Activated CD4-positive, CD25-positive, alpha-beta regulatory T cell treated with anti-CD3 and anti-CD28 coated beads, Interleukin-2, amount 50 U/mL, for 24 hours (primary cell): ENCODE measurements around the gene MTHFD1.
"Not testable (repeated sequence)": the region's sequence is repeated elsewhere in the genome, so short reads cannot be mapped to it uniquely, and the experiment has no call there.

ENCODE experiments used
- ATAC-seq, 2 donors: fragments of 150-1000 bp; cut with Tn5 transposase; one replicate each; pipeline ENCODE4 v1.10.0; 2021; ENCODE audit warnings: mild to moderate bottlenecking in 1 of 2, moderate library complexity in 1 of 2

The MTHFD1 gene

GRCh38 chr14:64387782-64388532, at the start of gene MTHFD1:
Gene MTHFD1, plus strand, starts transcription at chr14:64388353. Its CDS starts 75 bp downstream, at chr14:64388428.
- peak; percentile 91 to 94 for ATAC-seq

- ATAC-seq, result peak; percentile 87 to 90
Observed at GRCh38 chr14:64338616-64339316, 49.4 kb upstream of the MTHFD1 start.

GRCh38 chr14:64340560-64341196, 47.5 kb upstream of the MTHFD1 start:
- ATAC-seq, result no peak

GRCh38 chr14:64347748-64348147, 40.4 kb upstream of the MTHFD1 start:
- ATAC-seq, result no peak

GRCh38 chr14:64349741-64350490, 38.2 kb upstream of the MTHFD1 start:
- no peak for ATAC-seq

- ATAC-seq, result no peak
Observed at GRCh38 chr14:64363265-64363846, 24.8 kb upstream of the MTHFD1 start.

- ATAC-seq, result no peak
Observed at GRCh38 chr14:64364907-64365306, 23.2 kb upstream of the MTHFD1 start.

- ATAC-seq, result not testable (repeated sequence)
Observed at GRCh38 chr14:64365358-64365889, 22.7 kb upstream of the MTHFD1 start.

GRCh38 chr14:64369201-64369600, 19.0 kb upstream of the MTHFD1 start:
- ATAC-seq, result no peak

- ATAC-seq, result peak; percentile 15 to 40
Observed at GRCh38 chr14:64387232-64387781, 846 bp upstream of the MTHFD1 start.

- ATAC-seq, result no peak
Observed at GRCh38 chr14:64388533-64389285, 556 bp downstream of the MTHFD1 start.

- ATAC-seq, result no peak
Observed at GRCh38 chr14:64391113-64391725, 3.1 kb downstream of the MTHFD1 start.

GRCh38 chr14:64391986-64392385, 3.8 kb downstream of the MTHFD1 start:
- no peak for ATAC-seq

GRCh38 chr14:64393189-64393726, 5.1 kb downstream of the MTHFD1 start:
- ATAC-seq, result not testable (repeated sequence)

GRCh38 chr14:64394423-64394822, 6.3 kb downstream of the MTHFD1 start:
- ATAC-seq, result no peak

- no peak for ATAC-seq
Observed at GRCh38 chr14:64394977-64395633, 7.0 kb downstream of the MTHFD1 start.

- ATAC-seq, result no peak
Observed at GRCh38 chr14:64400829-64401459, 12.8 kb downstream of the MTHFD1 start.

GRCh38 chr14:64401949-64402348, 13.8 kb downstream of the MTHFD1 start:
- ATAC-seq, result no peak

- no peak for ATAC-seq
Observed at GRCh38 chr14:64405295-64405694, 17.1 kb downstream of the MTHFD1 start.
